HEK293T (cell line): Measurements from ENCODE around the gene CALML3.

Experiments used
- BHLHE40 ChIP-seq: fragments of 450-650 bp; IDR thresholded peaks from 2 replicates; pipeline ENCODE4 v1.6.1; 2016; ENCODE audit warnings: mild to moderate bottlenecking, moderate library complexity, borderline replicate concordance
- CTBP1 ChIP-seq: fragments of 450-650 bp; IDR thresholded peaks from 2 replicates; pipeline ENCODE4 v1.6.1; 2016; ENCODE audit warnings: borderline replicate concordance
- ELF4 ChIP-seq: fragments of 450-650 bp; IDR thresholded peaks from 2 replicates; pipeline ENCODE4 v1.6.1; 2017; ENCODE audit warnings: antibody characterized with exemption
- FOXA1 ChIP-seq: fragments of 450-650 bp; IDR thresholded peaks from 2 replicates; pipeline ENCODE4 v1.6.1; 2016; ENCODE audit warnings: mild to moderate bottlenecking
- FOXK2 ChIP-seq: fragments of 450-650 bp; IDR thresholded peaks from 2 replicates; pipeline ENCODE4 v1.6.1; 2016; ENCODE audit warnings: mild to moderate bottlenecking
- FOXM1 ChIP-seq: fragments of 450-650 bp; IDR thresholded peaks from 2 replicates; pipeline ENCODE4 v1.6.1; 2017; ENCODE audit warnings: mild to moderate bottlenecking, borderline replicate concordance
- HDGF ChIP-seq: fragments of 450-650 bp; IDR thresholded peaks from 2 replicates; pipeline ENCODE4 v1.6.1; 2017; ENCODE audit warnings: antibody characterized with exemption, borderline replicate concordance
- L3MBTL2 ChIP-seq: fragments of 450-650 bp; conservative IDR thresholded peaks from 2 replicates; pipeline ENCODE4 v1.6.1; 2016; ENCODE audit warnings: mild to moderate bottlenecking
- LEF1 ChIP-seq: fragments of 450-650 bp; IDR thresholded peaks from 2 replicates; pipeline ENCODE4 v1.6.1; 2017; ENCODE audit warnings: mild to moderate bottlenecking, borderline replicate concordance
- SP1 ChIP-seq: fragments of 450-650 bp; IDR thresholded peaks from 2 replicates; pipeline ENCODE4 v1.6.1; 2017
- SUZ12 ChIP-seq: fragments of 450-650 bp; IDR thresholded peaks from 2 replicates; pipeline ENCODE4 v1.6.1; 2016; ENCODE audit warnings: mild to moderate bottlenecking
- TARDBP ChIP-seq: fragments of 450-650 bp; IDR thresholded peaks from 2 replicates; pipeline ENCODE4 v1.6.1; 2016
- ZNF384 ChIP-seq: fragments of 450-650 bp; IDR thresholded peaks from 2 replicates; pipeline ENCODE4 v1.6.1; 2016

DNA sequence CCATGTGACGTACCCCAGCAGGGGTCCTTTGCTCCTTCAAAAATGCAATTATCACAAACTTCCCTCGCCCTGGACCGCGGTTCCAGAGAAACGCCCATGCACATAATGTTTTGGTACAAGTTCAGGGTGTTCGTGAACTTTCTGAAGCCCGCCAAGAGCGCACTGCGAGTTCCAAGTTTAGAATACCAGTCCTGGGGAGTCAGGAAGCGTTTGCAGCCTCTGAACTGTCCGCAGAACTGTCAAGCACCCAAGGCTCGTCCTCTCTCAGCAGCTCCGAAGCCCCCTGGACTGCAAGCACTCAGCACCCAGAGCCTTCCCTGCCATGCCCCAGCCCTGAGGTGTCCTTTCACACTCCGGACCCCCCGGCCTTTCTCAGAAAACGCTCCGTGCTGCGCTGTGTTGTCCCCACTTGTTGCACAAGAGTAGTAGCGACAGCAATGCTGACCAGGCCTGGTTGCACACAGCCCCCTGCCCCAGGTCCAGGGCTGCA is 30.3 kb downstream of the CALML3 start:
- TF ChIP-seq FOXK2 (no peak), CTBP1 (no peak), SP1 (no peak), BHLHE40 (no peak), SUZ12 (no peak), L3MBTL2 (no peak), FOXA1 (no peak), TARDBP (no peak), FOXM1 (no peak), HDGF (no peak), ELF4 (no peak), LEF1 (no peak), ZNF384 (no peak)
